ENCODE measurements around the gene PCBP4. TPM values are rescaled to one million over a fixed set of nuclear protein-coding genes. Genes with fewer than 3 reads are reported as not detected.
"Not testable (repeated sequence)": the region's sequence is repeated elsewhere in the genome, so short reads cannot be mapped to it uniquely, and the experiment has no call there.

Gene PCBP4
- total RNA-seq, 1 donor from 2014 or later, result 7.4 TPM

DNA sequence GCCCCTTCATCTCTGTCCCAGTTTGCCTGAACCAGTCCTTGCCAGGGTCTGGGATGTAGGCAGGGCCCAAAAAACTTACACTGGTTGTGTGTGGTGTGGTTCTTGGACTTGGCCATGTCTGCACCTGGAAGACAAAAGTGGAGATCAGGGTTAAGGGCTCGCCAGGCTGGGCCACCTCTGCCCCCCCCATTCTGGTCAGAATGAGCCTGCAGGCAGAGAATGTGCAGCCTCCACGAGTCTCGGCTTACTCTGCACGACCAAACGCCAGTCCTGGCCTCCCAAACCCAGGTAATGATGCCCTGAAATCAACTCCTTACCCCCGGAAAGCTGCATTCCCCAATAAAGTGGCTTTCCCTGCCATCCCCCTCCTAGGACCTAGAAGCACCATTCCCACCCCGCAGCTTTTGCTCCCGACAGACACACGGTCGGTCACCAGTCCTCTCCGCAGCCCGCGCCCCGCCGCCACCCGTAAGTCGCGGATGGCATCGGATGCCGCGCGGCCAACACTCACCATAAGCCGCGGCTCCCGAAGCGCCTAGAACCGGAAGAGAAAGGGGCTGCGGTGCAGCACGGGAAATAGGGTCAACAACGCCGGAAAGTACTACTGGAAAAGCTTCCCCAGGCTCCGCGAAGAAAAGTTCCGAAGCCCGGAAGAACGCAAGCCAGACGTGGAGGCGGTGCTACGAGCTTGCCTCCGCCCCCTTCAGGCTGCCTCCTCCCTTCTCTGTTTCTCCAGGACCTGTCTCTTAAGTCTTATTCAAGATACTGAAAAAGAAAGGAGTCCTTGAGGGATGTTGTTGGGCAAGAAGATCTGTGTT lies 28.3 kb upstream of the PCBP4 start, which contains the start of gene RPL29:
Gene RPL29, minus strand, starts transcription at position 550 of the 818 bp plus-strand sequence. Its CDS starts 434 bp downstream, at position 116.
- peak; percentile 97 for ATAC-seq
- peak; percentile 92 for DNase-seq (ENCODE audit: low spot score)

- ATAC-seq, result no peak
- no peak for DNase-seq (ENCODE audit: low spot score)
Measured at GRCh38 chr3:51994530-51994929, 27.3 kb upstream of the PCBP4 start.

GRCh38 chr3:51993657-51994056 lies 26.4 kb upstream of the PCBP4 start:
- ATAC-seq; DNase-seq (ENCODE audit: low spot score): not testable (repeated sequence)

DNA sequence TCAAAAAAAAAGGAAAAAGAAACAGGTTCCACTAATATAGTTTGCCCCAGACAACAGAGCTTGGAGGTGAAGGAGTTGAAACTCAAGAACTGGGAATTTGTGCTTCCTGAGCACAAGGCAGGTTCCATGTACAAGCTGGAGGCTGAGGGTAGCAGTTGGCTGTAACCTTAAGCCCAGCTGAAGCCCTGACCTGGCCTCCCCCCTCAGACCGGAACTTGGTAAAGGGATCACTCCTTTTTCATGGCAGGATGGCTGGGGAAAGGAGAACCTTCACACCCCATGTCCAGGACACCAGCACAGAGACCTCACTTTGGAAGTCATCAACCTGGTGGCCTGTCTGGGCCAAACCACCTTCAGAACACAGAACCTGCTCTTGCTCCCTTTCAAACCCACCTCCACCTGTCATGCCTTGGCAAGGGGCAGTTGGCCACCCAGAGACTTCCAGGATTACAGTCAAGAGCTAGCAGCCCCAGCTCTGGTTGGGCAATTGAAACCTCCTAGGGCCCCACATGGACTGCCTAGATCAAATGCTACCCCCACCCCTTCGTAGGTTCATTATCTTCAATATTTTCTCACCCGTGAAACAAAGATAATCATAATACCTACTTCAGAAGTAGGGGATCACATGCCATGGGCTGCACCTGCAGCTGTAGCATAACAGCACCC lies 24.9 kb upstream of the PCBP4 start:
- ATAC-seq (no peak), DNase-seq (ENCODE audit: low spot score) (no peak)

GRCh38 chr3:51990501-51990971 lies 23.3 kb upstream of the PCBP4 start:
- not testable (repeated sequence) for DNase-seq (ENCODE audit: low spot score); ATAC-seq

GRCh38 chr3:51988286-51989146 lies 21.3 kb upstream of the PCBP4 start:
- ATAC-seq (no peak), DNase-seq (ENCODE audit: low spot score) (no peak)

DNA sequence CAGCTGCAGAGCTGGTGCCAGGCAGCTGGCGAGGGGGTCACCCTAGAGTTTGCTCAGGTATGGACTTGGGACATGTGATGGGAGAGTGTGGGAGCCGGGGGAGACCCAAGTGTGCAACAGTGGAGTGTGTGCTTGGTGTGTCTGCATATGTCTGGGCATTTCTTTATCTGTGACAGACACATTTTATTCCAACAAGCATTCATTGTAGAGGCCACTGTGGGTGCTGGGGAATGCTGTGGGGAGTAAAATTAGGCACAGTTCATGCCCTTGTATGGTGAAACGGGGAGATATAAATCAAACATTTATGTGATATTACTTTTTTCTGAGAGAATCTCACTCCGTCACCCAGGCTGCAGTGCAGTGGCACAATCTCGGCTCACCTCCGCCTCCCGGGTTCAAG lies 20.3 kb upstream of the PCBP4 start:
- DNase-seq (ENCODE audit: low spot score) (no peak), ATAC-seq (no peak)

DNA sequence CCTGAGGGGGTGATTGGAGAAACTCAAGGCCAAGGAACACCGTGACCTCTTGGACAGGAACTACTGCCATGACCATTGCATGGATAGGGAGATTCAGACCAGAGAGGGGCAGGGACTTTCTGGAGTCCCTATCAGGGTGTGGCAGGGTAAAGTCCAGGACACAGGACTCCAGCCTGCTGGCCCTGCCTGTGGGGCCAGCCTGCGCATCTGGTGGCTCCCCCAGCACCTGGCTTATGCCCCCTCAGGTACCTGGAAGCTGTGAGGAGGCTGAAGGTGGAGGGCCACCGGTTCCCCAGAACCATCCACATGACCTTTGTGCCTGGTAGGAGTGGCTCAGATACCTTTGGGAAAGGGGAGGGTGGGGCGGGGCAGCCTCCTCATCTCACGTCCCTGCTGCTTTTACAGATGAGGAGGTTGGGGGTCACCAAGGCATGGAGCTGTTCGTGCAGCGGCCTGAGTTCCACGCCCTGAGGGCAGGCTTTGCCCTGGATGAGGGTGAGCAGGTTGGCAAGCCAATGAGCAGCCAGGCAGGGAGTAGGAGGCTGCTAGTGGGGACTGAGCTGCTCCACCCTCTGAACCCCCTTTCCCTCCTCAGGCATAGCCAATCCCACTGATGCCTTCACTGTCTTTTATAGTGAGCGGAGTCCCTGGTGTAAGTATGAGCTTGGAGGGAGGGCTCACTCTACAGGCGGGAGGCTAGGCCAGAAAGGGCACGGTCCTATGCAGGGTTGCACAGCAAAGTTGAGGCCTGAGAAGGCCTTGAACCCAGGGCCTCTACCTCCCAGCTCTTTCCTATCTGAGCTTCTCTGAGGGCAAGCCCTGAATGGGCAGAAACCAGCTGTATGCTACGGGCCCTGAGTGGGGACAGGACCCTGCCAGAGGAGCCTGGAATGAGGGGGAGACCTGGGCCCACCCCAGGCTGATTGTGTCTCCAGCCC lies 19.0 kb upstream of the PCBP4 start:
- ATAC-seq, result no peak
- no peak for DNase-seq (ENCODE audit: low spot score)

DNA sequence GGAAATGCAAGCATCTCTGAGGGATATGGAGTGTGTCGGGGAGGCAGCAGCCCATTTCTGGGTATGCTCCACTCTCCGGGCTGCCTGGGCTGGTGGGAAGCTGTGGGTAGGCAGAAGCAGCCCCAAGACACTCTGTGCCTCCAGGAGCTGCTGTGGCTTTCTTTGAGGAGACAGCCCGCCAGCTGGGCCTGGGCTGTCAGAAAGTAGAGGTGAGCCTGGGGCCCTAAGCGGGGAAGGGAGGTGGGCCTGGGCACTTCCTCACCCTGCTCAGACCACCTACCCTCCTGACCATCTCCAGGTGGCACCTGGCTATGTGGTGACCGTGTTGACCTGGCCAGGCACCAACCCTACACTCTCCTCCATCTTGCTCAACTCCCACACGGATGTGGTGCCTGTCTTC lies 17.8 kb upstream of the PCBP4 start:
- ATAC-seq, result no peak
- DNase-seq (ENCODE audit: low spot score), result no peak

DNA sequence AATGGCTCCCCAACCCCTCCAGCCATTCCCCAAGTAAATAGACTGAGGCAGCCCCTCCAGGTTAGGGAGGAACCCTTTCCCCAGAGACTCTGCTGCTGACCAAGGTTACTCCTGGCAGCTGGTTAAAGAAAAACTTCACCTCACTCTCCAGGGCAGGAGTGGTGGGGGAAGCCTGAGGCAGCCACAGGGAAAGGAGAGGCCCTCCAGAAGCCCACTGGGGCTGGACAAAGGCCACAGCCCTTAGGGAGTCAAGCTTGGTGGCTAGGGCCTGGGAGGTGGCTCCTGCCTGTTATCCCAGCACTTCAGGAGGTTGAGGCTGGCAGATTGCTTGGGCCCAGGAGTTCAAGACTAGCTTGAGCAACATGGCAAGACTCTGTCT lies 17.0 kb upstream of the PCBP4 start:
- no peak for DNase-seq (ENCODE audit: low spot score)
- no peak for ATAC-seq

GRCh38 chr3:51983578-51984268 lies 16.5 kb upstream of the PCBP4 start:
- ATAC-seq (no peak), DNase-seq (ENCODE audit: low spot score) (no peak)

- DNase-seq (ENCODE audit: low spot score) (peak; percentile 98), ATAC-seq (peak; percentile 83)
Measured at GRCh38 chr3:51982838-51983577, 15.8 kb upstream of the PCBP4 start, which contains the start of gene ACY1. ACY1 (plus strand) TSS chr3:51983535; CDS start chr3:51984065, 530 bp downstream.

DNA sequence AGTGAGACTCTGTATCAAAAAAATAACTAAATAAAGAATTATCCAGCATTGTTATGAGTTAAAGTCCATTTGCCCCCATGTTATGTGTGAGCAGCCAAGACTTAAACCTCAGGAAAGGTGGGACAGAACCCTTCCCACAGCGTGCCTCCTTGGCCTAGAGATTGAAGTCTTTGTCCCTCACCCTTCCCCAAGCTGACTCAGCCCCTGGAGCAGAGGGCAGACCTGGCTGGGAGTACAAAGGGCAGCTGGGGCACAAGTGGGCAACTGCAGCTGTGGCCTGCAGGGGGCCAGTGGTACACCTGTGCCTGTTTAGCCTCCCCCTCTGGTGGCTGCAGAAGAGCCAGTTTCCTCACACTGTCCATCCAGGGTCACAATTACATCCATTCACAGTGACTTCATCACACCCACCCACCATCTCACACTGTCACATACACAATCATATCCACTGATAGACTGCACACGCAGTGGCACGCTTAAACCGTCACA lies 15.1 kb upstream of the PCBP4 start:
- DNase-seq (ENCODE audit: low spot score) (peak; percentile 89), ATAC-seq (peak; percentile 72)

GRCh38 chr3:51980253-51980652 lies 13.0 kb upstream of the PCBP4 start:
- ATAC-seq (no peak), DNase-seq (ENCODE audit: low spot score) (no peak)

DNA sequence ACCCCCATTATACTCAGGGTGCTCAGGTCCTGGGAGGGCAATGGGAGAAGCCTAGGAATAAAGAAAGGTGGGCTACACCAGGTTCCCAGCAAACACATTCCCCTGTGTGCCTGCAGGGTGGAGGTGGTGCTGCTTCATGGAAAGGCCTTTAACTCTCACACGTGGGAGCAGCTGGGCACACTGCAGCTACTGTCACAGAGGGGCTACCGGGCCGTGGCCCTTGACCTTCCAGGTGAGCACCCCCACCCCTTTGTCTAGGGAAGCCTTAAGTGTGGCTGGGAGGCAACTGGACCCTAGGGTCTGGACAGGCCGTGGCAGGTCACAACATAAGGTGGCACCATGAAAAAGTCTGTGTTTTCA lies 10.9 kb upstream of the PCBP4 start:
- DNase-seq (ENCODE audit: low spot score), result no peak
- no peak for ATAC-seq

GRCh38 chr3:51977446-51978142 lies 10.3 kb upstream of the PCBP4 start:
- DNase-seq (ENCODE audit: low spot score) (no peak), ATAC-seq (no peak)

DNA sequence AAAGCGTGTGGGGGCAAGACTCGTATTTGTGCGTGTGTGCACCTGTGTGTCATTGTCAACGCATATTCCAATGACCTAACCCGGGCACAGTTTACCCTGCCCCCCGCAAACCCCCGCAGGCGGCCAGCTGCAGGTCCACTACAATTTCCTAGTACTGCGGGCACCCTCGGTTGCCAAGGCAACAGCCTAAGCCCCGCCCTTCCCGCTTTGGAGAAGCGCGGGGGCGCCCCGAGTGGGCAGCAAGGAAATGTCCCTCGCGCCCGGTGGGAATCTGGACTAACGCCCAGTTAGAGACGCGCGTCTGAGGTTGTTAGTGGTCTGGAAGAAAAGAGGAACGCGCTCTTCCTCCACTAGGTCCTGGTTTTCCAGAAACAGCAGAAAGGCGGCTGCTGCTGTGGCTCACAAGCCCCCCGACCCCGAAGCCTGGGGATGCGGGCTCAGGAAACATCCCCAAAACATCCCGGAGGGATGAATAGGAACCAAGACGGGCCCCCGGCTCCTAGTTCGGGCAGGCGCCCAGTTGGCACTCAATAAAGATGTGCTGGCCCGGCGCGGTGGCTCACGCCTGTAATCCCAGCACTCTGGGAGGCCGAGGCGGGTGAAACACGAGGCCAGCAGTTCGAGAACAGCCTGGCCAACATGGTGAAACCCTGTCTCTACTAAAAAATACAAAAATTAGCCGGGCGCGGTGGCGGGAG lies 8.7 kb upstream of the PCBP4 start:
- ATAC-seq (no peak), DNase-seq (ENCODE audit: low spot score) (peak; percentile 75)
